Measurements from ENCODE around the gene MSH5. TPM values are rescaled to one million over a fixed set of nuclear protein-coding genes. Genes with fewer than 3 reads are reported as not detected.

MSH5 gene
- total and polyA plus RNA-seq, 9 of the 15 experiments (the other 6 are each of a cell fraction or from before 2014, with no cell fraction given), result 12.5 to 104 (median 46.6) TPM

- TF ChIP-seq RERE (CRISPR knock-in tag; IDR thresholded peaks at IDR 0.05; ENCODE audit: borderline replicate concordance) (peak; percentile 97; the same call in 1 of the 2 replicates), TCFL5 (CRISPR knock-in tag; conservative IDR thresholded peaks at IDR 0.05) (no peak), CC2D1A (IDR thresholded peaks at IDR 0.05) (peak; percentile 35; the same call in 1 of the 2 replicates), ZNF398 (CRISPR knock-in tag; IDR thresholded peaks at IDR 0.05) (no peak), HDGF (IDR thresholded peaks at IDR 0.05) (peak; percentile 67; the same call in 1 of the 2 replicates), HOXB6 (CRISPR knock-in tag; IDR thresholded peaks at IDR 0.05; ENCODE audit: borderline replicate concordance) (no peak), MXI1 (IDR thresholded peaks at IDR 0.05; ENCODE audit: low read depth, low read length) (no peak), TRIM28 (IDR thresholded peaks at IDR 0.05) (no peak), FUS (optimal IDR thresholded peaks at IDR 0.05; ENCODE audit: low read depth, low read length) (no peak), TOE1 (IDR thresholded peaks at IDR 0.05; ENCODE audit: borderline replicate concordance) (no peak), TOE1 (CRISPR knock-in tag; IDR thresholded peaks at IDR 0.05; ENCODE audit: borderline replicate concordance, low read depth) (no peak), KAT8 (IDR thresholded peaks at IDR 0.05; ENCODE audit: low read depth) (no peak), ELK3 (CRISPR knock-in tag; IDR thresholded peaks at IDR 0.05) (no peak), FOXK2 (conservative IDR thresholded peaks at IDR 0.05 in 1 of 2, IDR thresholded peaks at IDR 0.05 in 1 of 2; ENCODE audit: low read depth in 2 of 2) (no peak), CREB3 (tag; conservative IDR thresholded peaks at IDR 0.05; ENCODE audit: low read depth) (no peak), RB1 (IDR thresholded peaks at IDR 0.05; ENCODE audit: low read depth) (peak; percentile 19; the same call in 1 of the 2 replicates), SLC30A9 (CRISPR knock-in tag; IDR thresholded peaks at IDR 0.05) (no peak), ZNF77 (CRISPR knock-in tag; IDR thresholded peaks at IDR 0.05) (no peak), KAT7 (CRISPR knock-in tag; IDR thresholded peaks at IDR 0.05; ENCODE audit: borderline replicate concordance) (peak; percentile 23; the same call in 1 of the 2 replicates), GATAD2A (IDR thresholded peaks at IDR 0.05) (0 out of 2 replicates have a peak, but pooled peaks have one; percentile 65)
Measured at GRCh38 chr6:31702405-31702818, 37.4 kb upstream of the MSH5 start (continued).
